Smooth muscle cell of the brain vasculature (primary cell): ENCODE measurements around the gene TTC22.

Experiments
- DNase-seq: peaks from one replicate; pipeline ENCODE4 v3.0.0-alpha.2; 2012; ENCODE audit warnings: low read depth, low spot score

TTC22 gene

DNA sequence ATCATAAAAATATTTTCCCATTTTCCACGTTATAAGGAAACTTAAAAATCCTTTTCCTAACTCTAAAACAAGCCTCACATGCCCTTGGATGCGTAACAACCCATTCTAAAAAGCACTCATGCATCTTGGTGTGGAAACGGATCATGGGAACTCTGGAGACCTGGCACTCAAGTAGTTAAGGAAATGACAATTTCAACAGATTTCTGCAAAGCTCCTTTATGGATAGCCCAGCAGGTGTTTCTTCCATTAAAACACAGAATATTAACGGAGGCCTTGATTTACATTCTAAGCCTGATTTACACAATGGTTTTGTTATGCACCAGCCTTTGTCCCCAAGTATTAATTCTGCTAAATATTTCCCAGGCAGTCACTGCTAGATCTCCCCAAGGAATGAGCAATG is 49.7 kb downstream of the TTC22 start:
- no peak for DNase-seq

DNA sequence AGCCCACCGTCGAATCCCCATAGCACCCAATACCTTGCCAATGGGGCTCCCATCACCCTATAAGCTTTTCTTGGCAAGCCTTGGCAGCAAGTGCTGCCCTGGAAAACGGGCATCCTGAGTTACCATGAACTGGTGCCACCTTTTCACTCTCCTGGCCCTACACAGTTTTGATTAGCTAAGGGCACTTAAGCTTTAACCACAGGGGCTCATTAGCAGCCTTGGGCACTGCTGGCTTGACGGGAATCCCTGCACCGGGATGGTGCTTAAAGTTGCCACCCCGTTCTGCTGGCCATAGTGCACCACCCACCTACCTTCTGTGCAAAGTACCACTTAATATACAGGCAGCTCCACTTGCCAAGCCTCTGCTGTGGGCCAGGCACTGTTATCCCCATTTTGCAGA is 50.5 kb downstream of the TTC22 start:
- DNase-seq: no peak

DNA sequence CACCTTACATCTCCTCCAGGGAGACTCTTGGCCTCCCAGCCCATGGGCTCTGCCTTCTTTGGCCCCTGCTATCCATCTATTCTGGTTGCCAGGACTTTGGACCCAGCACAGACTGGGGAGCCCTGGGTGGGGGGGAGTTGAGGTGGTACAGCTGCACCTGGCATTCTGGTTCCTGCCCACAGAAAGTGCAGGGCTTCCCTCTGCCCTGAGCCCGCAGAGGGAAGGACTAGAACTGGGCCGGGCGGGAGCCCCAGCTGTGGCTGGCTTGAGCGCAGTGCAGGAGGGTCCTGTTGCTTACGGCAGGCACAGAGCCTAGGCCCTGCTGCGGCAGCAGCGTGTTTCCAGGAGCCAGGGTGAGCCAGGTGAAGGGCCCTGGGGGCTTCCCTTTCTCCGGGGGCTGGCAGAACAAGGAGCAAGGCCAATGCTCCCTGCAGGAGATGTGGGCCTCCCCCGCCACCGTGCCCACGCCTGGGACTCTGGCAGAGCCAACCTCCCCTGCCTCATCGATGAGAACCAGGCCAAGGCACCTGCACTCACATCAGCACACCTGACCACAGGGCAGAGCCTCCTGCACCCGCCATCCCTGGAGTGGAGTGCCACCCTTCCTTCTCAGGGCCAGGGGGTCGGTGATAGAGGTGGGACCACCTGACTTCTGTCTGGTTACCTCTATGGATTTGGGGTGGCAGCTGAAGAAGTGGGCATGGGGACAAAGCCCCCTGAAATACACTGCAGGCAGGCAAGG is 52.9 kb downstream of the TTC22 start:
- no peak for DNase-seq

DNA sequence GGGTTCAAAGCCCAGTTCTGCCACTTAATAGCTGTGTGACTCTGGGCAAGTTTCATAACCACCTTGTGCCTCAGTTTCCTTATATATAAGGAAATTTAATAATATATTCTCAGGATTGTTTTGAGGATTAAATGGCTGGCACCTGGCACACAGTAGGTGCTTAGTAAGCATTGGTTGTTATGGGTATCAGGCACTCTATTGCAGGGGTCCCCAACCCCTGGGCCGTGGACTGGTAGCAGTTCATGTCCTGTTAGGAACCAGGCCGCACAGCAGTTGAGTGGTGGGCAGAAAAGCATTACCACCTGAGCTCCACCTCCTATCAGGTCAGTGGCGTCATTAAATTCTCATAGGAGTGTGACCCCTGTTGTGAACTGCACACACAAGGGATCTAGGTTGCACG is 55.3 kb downstream of the TTC22 start:
- DNase-seq: no peak

DNA sequence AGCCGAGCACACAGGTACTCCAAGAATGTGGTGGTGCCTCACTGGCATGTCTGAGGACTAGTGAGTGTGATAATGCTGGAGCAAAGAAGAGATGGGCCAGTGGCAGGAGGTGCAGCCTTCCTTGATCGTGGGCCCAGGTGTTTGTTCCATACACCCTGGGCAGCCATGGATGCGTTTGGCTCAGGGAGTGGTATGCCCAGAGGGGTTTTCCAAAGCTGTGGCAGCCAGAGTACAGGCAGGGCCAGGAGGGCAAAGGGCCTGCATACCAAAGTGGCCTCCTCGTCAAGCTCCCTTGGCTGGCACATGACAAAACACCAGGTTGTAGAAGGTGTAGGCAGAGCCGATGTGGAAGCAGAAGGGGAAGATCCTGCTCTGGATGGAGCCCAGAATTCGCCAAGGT is 55.8 kb downstream of the TTC22 start:
- no peak for DNase-seq

DNA sequence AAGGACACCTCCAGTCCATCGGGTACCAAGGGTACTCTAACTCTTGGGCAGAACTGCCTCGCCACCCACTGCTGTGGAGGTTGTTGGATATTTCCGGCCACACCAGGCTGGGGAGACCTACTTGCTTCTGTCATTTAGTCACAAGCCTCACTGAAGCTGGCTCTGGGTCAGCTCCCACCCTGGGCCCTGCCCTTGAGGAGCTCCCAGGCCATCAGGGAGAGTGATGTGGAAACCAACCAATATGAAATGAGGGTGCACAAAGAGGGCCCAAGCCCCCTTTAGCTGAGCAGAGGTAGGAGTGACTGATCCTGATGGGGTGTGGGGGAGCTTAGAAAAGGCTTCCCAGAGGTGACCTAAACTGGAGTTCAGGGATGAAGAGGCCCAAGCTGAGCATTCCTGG is 56.4 kb downstream of the TTC22 start:
- no peak for DNase-seq

DNA sequence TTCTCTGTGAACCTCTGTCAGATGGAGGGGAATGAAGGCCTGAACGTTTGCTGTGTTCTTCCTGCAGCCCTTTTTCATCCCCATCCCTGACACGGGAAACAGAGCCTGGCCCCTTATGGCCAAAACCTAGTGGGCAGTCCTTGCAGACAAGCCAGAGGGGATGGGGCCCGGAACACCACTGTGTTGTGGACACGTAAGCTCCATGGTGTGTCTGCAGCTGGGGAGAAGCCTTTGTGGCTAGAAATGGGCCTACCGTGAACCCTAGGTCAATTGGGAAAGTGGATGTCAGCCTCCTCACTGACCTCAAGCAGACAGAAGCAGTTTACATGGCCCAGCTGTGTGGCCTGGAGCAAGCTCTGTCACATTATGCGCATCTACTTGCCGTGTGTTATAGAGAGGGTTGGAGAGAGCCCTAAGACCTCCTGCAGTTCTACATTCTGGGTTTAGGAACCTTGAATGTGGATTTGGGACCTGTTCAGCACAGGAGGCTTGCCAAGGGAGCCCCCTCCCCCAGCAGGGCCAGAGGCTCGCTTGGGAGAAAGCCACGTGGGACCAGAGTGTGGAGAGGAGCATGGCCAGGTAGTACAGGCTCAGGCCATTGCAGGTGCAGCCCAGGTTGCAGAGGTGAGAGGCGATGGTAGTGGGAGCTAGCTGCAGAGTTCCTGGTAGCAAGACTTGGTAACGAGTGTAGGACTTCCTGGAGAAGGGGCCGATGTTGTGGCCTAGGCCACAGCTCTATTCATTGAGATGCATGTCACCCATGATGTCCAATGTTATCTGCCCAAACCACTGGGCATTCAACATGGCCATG is 57.5 kb downstream of the TTC22 start:
- DNase-seq: no peak

DNA sequence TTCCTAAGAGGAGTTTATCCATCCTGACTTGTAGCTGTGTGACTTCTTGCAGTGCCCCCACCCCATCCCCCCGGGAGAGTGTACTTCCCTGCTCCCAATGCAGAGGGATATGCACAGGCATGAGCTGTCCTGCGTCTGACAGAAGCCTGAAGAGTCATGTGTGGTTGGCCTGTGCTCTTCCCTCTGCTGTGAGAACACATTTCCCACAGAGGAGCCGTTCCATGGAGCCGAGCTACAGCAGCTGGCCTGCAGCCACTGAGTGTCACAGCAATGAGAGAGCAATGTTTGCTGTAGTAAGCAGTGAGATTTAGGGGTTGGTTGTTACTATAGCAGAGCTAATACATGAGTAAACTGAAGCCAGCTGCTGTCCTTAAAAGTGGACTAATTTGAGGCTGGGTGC is 58.8 kb downstream of the TTC22 start:
- peak; percentile 9 for DNase-seq

DNA sequence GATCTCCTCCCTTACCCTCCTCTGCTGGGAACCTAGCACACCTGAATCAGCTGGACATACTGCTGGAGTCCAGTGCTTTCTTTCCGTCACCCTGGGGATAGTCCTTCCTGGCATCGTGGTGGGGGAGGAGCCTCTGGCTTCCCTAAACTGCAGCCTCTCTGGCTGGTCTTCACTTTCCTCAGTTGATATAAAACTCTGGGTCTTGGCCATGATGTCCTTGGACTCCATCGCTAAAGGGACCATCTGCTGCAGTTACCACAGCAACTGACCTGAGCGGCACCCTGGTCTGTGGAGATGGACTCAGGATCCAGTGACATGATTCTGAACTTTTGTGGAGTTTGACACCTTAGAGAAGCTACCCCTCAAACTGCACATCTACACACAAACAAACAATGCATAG is 59.6 kb downstream of the TTC22 start:
- DNase-seq: no peak

DNA sequence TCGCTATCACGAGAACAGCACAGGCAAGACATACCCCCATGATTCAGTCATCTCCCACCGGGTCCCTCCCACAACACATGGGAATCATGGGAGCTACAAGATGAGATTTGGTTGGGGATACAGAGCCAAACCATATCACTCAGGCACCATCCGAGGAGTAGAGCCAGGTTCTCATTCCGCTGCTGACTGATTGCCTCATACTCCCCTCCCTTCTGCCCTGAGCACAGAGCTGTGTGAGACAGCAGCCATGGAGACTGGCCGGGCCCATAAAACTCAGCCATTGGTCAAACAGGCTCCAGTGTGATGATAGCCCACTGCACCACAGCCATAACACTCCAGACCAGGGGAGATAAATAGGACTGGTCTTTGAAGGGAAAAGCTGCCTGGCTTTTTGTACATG is 62.9 kb downstream of the TTC22 start:
- no peak for DNase-seq

DNA sequence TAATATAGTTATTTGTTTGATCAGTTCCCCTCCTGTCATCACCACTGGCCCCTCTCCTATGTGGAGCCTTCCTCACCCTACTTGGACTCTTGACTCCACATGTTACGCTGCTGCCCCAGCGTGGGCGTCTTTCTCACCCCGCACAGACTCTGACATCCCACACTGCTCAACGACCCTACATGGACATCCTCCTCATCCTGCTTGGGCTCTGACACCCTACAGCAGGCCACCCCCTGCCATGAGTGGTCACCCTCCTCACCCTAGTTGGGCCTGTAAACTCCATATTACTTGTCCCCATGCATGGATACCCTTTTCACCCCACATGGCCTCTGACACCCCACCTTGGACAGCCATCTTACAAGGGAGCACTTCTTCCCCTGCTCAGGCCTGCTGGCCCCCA is 64.4 kb downstream of the TTC22 start:
- DNase-seq: no peak
